K562 treated with DMSO at 1 percent for 12 hours (cell line): Measurements from ENCODE around the gene EXOSC2. TPM values are rescaled to one million over a fixed set of nuclear protein-coding genes. Genes with fewer than 3 reads are reported as not detected.

Experiments used
- total RNA-seq: library from RNA; unstranded; fragments of 300-600 nt; gene quantifications from 2 replicates; pipeline ENCODE4 v1.2.3, GENCODE V29; 2022; ENCODE audit not compliant: insufficient read depth

The EXOSC2 gene
- total RNA-seq, result 20.2 and 30.9 TPM in 2 replicates

DNA sequence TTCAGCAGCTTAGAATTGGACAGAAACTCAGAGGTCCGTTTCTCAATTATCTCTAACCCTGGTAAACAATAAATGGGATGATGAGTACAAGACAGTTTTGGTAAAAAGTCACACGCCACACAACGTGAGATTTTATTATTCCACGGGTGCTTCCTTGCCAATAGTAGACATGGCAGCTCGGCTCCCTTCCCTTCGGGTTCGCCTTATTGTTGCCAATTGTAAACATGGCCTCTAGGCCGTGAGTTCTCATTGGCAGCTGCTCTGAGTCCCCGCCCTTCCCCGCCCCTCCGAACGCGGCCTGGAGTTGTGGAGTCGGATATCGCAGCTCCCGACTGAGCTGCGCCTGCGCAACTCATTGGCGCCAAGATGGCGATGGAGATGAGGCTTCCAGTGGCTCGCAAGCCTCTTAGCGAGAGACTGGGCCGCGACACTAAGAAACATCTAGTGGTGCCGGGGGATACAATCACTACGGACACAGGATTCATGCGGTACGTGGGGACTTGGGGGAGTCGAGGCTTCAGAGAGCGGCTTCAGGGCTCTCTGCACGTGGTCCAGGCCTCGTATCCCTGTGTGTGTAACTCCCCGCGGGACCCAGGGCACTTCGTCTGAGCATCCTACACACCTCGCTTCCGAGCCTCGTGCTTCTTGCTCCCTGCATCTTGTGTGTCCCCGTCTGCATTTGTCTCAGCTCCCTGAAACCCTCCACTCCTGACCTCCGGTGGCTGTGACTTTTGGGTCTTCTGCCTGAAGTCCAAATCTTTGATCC, at the start of gene EXOSC2:
Gene EXOSC2, plus strand, starts transcription at position 355 of the 766 bp plus-strand sequence. Its CDS starts 12 bp downstream, at position 367.

DNA sequence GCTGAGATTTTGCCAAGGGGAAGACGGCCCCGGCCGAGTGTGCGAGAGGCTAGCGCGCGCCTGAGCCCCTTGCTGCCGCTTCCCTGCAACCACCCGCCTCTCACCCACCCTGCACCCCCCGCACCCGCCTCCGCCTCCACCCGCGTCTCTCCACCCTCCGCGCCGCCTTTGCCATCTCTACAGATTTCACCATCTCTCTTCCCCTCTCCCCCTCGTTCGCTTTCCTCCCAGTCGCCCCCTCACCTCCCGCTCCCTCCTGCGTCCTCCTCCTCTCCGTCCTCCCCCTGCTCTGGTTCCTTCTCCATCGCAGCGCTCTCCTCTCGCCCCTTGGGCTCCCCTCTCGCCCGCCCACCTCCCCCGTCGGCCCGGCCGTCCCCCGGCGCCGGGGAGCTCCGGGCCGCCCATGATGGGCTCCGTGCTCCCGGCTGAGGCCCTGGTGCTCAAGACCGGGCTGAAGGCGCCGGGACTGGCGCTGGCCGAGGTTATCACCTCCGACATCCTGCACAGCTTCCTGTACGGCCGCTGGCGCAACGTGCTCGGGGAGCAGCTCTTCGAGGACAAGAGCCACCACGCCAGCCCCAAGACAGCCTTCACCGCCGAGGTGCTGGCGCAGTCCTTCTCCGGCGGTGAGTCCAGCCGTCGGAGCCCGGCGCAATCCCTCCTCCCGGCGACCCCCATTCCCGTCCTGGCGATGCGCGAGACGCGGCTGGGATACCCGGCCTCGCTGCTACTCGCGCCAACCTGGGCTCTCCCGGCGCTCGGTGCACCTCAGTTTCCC, 29.1 kb upstream of the EXOSC2 start, which contains the start of gene PRDM12:
Gene PRDM12, plus strand, starts transcription at position 344 of the 778 bp plus-strand sequence. Its CDS starts 60 bp downstream, at position 404.

Other genes starting within 250 kb of the EXOSC2 start
- gene ASS1, start 248.8 kb upstream of the EXOSC2 start, total RNA-seq, result 54.6 and 57.6 TPM in 2 replicates
- gene FUBP3, start 114.2 kb upstream of the EXOSC2 start, total RNA-seq, result 12.3 and 36.6 TPM in 2 replicates
- not detected in 2 replicates for gene PRDM12, start 29.2 kb upstream of the EXOSC2 start, total RNA-seq
- gene ABL1, start 141.5 kb downstream of the EXOSC2 start, total RNA-seq, result 49.8 and 135 TPM in 2 replicates
- 1.2 TPM in 1 of 2 replicates, not detected in the other for gene QRFP, start 203.0 kb downstream of the EXOSC2 start, total RNA-seq
- not detected in 2 replicates for gene FIBCD1, start 245.5 kb downstream of the EXOSC2 start, total RNA-seq